PFSK-1 (cell line): Measurements from ENCODE around the gene GAGE12G. TPM values are rescaled to one million over a fixed set of nuclear protein-coding genes. Genes with fewer than 3 reads are reported as not detected.
"Not testable (repeated sequence)": the region's sequence is repeated elsewhere in the genome, so short reads cannot be mapped to it uniquely, and the experiment has no call there.

Experiments
- FOXP2 ChIP-seq: optimal IDR thresholded peaks from 2 replicates; pipeline ENCODE3; 2011; ENCODE audit warnings: borderline replicate concordance, control low read depth, inconsistent platforms; ENCODE audit not compliant: insufficient read depth; ENCODE audit errors: extremely low read length, extremely low read depth
- POLR2AphosphoS5 ChIP-seq: IDR thresholded peaks from 2 replicates; pipeline ENCODE4 v1.6.1; 2012; ENCODE audit warnings: low read depth, mild to moderate bottlenecking, control low read depth, low read length, moderate library complexity
- REST ChIP-seq, 2 experiments: IDR thresholded peaks; 2 replicates each; pipeline versions ENCODE4 v1.6.1 to v1.8.0; 2011 to 2012; ENCODE audit warnings: low read depth in 2 of 2, low read length in 2 of 2, control low read depth in 1 of 2, inconsistent platforms in 1 of 2, mild to moderate bottlenecking in 1 of 2, moderate library complexity in 1 of 2; ENCODE audit not compliant: insufficient read depth in 1 of 2
- SIN3A ChIP-seq: IDR thresholded peaks from 2 replicates; pipeline ENCODE4 v1.6.1; 2012; ENCODE audit warnings: mild to moderate bottlenecking, low read length, moderate library complexity, borderline replicate concordance; ENCODE audit not compliant: insufficient read depth
- TAF1 ChIP-seq: IDR thresholded peaks from 2 replicates; pipeline ENCODE4 v1.6.1; 2012; ENCODE audit warnings: low read length, control low read depth, borderline replicate concordance; ENCODE audit not compliant: insufficient read depth
- polyA plus RNA-seq: library from polyadenylated mRNA; unstranded; fragments of >200 nt; gene quantifications from one replicate; pipeline ENCODE4 v1.2.1, GENCODE V29; 2012; ENCODE audit warnings: low read depth, missing spikeins; ENCODE audit not compliant: insufficient read length

Gene GAGE12G
- not detected for polyA plus RNA-seq

GRCh38 chrX:49570100-49570499, at the start of gene GAGE12G:
GAGE12G (plus strand) TSS chrX:49570400; CDS start chrX:49571555, 1,155 bp downstream.
- not testable (repeated sequence) for TF ChIP-seq FOXP2, POLR2AphosphoS5, TAF1

- not testable (repeated sequence) for TF ChIP-seq REST (IDR thresholded peaks at IDR 0.05; ENCODE audit: insufficient read depth in 1 of 2, low read depth in 2 of 2, low read length in 2 of 2); POLR2AphosphoS5; TAF1
These were observed 38.3 kb upstream of the GAGE12G start, which contains the start of gene GAGE12C for GRCh38 chrX:49531877-49532276. GAGE12C (plus strand) TSS chrX:49532177; CDS start chrX:49533332, 1,155 bp downstream.

GRCh38 chrX:49541433-49541832, 28.8 kb upstream of the GAGE12G start, which contains the start of gene GAGE12D:
GAGE12D (plus strand) TSS chrX:49541733; CDS start chrX:49542888, 1,155 bp downstream.
- not testable (repeated sequence) for TF ChIP-seq POLR2AphosphoS5; REST (IDR thresholded peaks at IDR 0.05; ENCODE audit: insufficient read depth in 1 of 2, low read depth in 2 of 2, low read length in 2 of 2); TAF1

- not testable (repeated sequence) for TF ChIP-seq TAF1; REST (IDR thresholded peaks at IDR 0.05; ENCODE audit: insufficient read depth in 1 of 2, low read depth in 2 of 2, low read length in 2 of 2); SIN3A
These were observed 19.2 kb upstream of the GAGE12G start, which contains the start of gene GAGE12E for GRCh38 chrX:49550989-49551388. GAGE12E (plus strand) TSS chrX:49551289; CDS start chrX:49552444, 1,155 bp downstream.

GRCh38 chrX:49560542-49560941, 9.7 kb upstream of the GAGE12G start, which contains the start of gene GAGE12F:
GAGE12F (plus strand) TSS chrX:49560842; CDS start chrX:49561997, 1,155 bp downstream.
- TF ChIP-seq FOXP2; REST (IDR thresholded peaks at IDR 0.05; ENCODE audit: insufficient read depth in 1 of 2, low read depth in 2 of 2, low read length in 2 of 2); POLR2AphosphoS5: not testable (repeated sequence)
